Measurements from ENCODE around the gene TTLL9. TPM values are rescaled to one million over a fixed set of nuclear protein-coding genes. Genes with fewer than 3 reads are reported as not detected.

TTLL9 gene
- total and polyA plus RNA-seq, 4 donors, result 0.06 to 0.08 TPM; not detected in 2

GRCh38 chr20:31954500-31954899 lies 84.1 kb downstream of the TTLL9 start:
- WGBS, result 47% methylated on average over 1 of the region's 1 CpG
- Histone ChIP-seq H3K27me3 (ENCODE audit: control insufficient read depth in 4 of 4, insufficient read depth in 4 of 4, low read length in 3 of 4) (peaks cover 0 to 2% (median 0%) of the 10 kb centered on the region in 4 donors), H3K9ac (ENCODE audit: low read depth in 1 of 2, low read length in 2 of 2) (no peak overlapping the region), H3K9me3 (ENCODE audit: control insufficient read depth in 4 of 4, low read length in 3 of 4) (no peaks in the 10 kb centered on the region), H3K4me1 (ENCODE audit: control insufficient read depth in 4 of 4, insufficient read depth in 4 of 4, low read length in 3 of 4) (peaks cover 4 to 14% (median 10%) of the 10 kb centered on the region in 4 donors), H3K36me3 (ENCODE audit: control insufficient read depth in 4 of 4, insufficient read depth in 3 of 4, low read depth in 1 of 4, low read length in 3 of 4) (peaks cover 0 to 3% (median under 1%) of the 10 kb centered on the region in 4 donors), H3K4me3 (ENCODE audit: low read depth in 1 of 3, low read length in 3 of 3) (no peak overlapping the region), H3K27ac (ENCODE audit: low read depth in 1 of 2, low read length in 2 of 2) (no peak overlapping the region)
- no peak for DNase-seq (ENCODE audit: low spot score)
- TF ChIP-seq SP1 (IDR thresholded peaks at IDR 0.05) (no peak), HNF4G (IDR thresholded peaks at IDR 0.05) (no peak), CTCF (IDR thresholded peaks at IDR 0.05; ENCODE audit: low read depth, low read length, missing input control) (no peak), TAF1 (conservative IDR thresholded peaks at IDR 0.05) (no peak)

GRCh38 chr20:31956556-31957526 lies 86.4 kb downstream of the TTLL9 start:
- TF ChIP-seq, protein P1, sequence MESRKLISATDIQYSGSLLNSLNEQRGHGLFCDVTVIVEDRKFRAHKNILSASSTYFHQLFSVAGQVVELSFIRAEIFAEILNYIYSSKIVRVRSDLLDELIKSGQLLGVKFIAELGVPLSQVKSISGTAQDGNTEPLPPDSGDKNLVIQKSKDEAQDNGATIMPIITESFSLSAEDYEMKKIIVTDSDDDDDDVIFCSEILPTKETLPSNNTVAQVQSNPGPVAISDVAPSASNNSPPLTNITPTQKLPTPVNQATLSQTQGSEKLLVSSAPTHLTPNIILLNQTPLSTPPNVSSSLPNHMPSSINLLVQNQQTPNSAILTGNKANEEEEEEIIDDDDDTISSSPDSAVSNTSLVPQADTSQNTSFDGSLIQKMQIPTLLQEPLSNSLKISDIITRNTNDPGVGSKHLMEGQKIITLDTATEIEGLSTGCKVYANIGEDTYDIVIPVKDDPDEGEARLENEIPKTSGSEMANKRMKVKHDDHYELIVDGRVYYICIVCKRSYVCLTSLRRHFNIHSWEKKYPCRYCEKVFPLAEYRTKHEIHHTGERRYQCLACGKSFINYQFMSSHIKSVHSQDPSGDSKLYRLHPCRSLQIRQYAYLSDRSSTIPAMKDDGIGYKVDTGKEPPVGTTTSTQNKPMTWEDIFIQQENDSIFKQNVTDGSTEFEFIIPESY (IDR thresholded peaks at IDR 0.05), result no peak
- TF ChIP-seq NR2F2 (IDR thresholded peaks at IDR 0.05) (no peak), CTCF (IDR thresholded peaks at IDR 0.05; ENCODE audit: low read depth, low read length, missing input control) (no peak), RAD21 (IDR thresholded peaks at IDR 0.05) (no peak), TAF1 (conservative IDR thresholded peaks at IDR 0.05) (no peak), SP1 (IDR thresholded peaks at IDR 0.05) (no peak), EGR1 (IDR thresholded peaks at IDR 0.05; ENCODE audit: low read depth in 2 of 2) (no peak), HNF4G (IDR thresholded peaks at IDR 0.05) (no peak), YY1 (IDR thresholded peaks at IDR 0.05) (no peak), JUND (IDR thresholded peaks at IDR 0.05) (no peak), RXRA (IDR thresholded peaks at IDR 0.05) (no peak), FOXA1 (IDR thresholded peaks at IDR 0.05) (no peak), GABPA (IDR thresholded peaks at IDR 0.05 in 1 of 2, conservative IDR thresholded peaks at IDR 0.05 in 1 of 2) (no peak), FOXA2 (IDR thresholded peaks at IDR 0.05) (no peak), MAX (IDR thresholded peaks at IDR 0.05) (no peak)
- TF ChIP-seq, protein P2, sequence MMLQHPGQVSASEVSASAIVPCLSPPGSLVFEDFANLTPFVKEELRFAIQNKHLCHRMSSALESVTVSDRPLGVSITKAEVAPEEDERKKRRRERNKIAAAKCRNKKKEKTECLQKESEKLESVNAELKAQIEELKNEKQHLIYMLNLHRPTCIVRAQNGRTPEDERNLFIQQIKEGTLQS (IDR thresholded peaks at IDR 0.05), result no peak
- TF ChIP-seq, protein P3, sequence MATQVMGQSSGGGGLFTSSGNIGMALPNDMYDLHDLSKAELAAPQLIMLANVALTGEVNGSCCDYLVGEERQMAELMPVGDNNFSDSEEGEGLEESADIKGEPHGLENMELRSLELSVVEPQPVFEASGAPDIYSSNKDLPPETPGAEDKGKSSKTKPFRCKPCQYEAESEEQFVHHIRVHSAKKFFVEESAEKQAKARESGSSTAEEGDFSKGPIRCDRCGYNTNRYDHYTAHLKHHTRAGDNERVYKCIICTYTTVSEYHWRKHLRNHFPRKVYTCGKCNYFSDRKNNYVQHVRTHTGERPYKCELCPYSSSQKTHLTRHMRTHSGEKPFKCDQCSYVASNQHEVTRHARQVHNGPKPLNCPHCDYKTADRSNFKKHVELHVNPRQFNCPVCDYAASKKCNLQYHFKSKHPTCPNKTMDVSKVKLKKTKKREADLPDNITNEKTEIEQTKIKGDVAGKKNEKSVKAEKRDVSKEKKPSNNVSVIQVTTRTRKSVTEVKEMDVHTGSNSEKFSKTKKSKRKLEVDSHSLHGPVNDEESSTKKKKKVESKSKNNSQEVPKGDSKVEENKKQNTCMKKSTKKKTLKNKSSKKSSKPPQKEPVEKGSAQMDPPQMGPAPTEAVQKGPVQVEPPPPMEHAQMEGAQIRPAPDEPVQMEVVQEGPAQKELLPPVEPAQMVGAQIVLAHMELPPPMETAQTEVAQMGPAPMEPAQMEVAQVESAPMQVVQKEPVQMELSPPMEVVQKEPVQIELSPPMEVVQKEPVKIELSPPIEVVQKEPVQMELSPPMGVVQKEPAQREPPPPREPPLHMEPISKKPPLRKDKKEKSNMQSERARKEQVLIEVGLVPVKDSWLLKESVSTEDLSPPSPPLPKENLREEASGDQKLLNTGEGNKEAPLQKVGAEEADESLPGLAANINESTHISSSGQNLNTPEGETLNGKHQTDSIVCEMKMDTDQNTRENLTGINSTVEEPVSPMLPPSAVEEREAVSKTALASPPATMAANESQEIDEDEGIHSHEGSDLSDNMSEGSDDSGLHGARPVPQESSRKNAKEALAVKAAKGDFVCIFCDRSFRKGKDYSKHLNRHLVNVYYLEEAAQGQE (IDR thresholded peaks at IDR 0.05), result no peak
- no peak overlapping the region for H3K27ac ChIP-seq (ENCODE audit: low read depth in 1 of 2, low read length in 2 of 2)
- no peaks in the 10 kb centered on the region for H3K9me3 ChIP-seq (ENCODE audit: control insufficient read depth in 4 of 4, low read length in 3 of 4)
- H3K4me1 ChIP-seq (ENCODE audit: control insufficient read depth in 4 of 4, insufficient read depth in 4 of 4, low read length in 3 of 4), result peaks cover 0 to 3% (median 0%) of the 10 kb centered on the region in 4 donors
- DNase-seq (ENCODE audit: low spot score), result no peak
- 45% methylated on average over 11 of the region's 11 CpGs for WGBS
- no peak overlapping the region for H3K9ac ChIP-seq (ENCODE audit: low read depth in 1 of 2, low read length in 2 of 2)
- H3K27me3 ChIP-seq (ENCODE audit: control insufficient read depth in 4 of 4, insufficient read depth in 4 of 4, low read length in 3 of 4), result peaks cover 0 to 4% (median 0%) of the 10 kb centered on the region in 4 donors
- no peak overlapping the region for H3K4me3 ChIP-seq (ENCODE audit: low read depth in 1 of 3, low read length in 3 of 3)
- no peaks in the 10 kb centered on the region for H3K36me3 ChIP-seq (ENCODE audit: control insufficient read depth in 4 of 4, insufficient read depth in 3 of 4, low read depth in 1 of 4, low read length in 3 of 4)
